H1 (cell line): ENCODE measurements around the gene FBXL14. TPM values are rescaled to one million over a fixed set of nuclear protein-coding genes. Genes with fewer than 3 reads are reported as not detected.

ENCODE experiments used
- CTCF ChIP-seq, 3 experiments: IDR thresholded peaks; 1 replicate in 2 of 3; 2 replicates in 1 of 3; pipeline versions ENCODE4 v1.5.1 to v1.6.1; 2011; ENCODE audit warnings: low read length in 3 of 3, mild to moderate bottlenecking in 3 of 3, inconsistent platforms in 2 of 3, low read depth in 1 of 3, moderate library complexity in 1 of 3; ENCODE audit not compliant: insufficient read depth in 1 of 3; ENCODE audit errors: control extremely low read depth in 1 of 3
- HDAC6 ChIP-seq: IDR thresholded peaks from one replicate; pipeline ENCODE4 v1.7.1; 2012; ENCODE audit warnings: low read depth, mild to moderate bottlenecking, inconsistent platforms, low read length, moderate library complexity
- JUN ChIP-seq: IDR thresholded peaks from 2 replicates; pipeline ENCODE4 v1.6.1; 2011; ENCODE audit warnings: low read depth, mild to moderate bottlenecking, improper control_type of control experiment, low read length
- POU5F1 ChIP-seq: IDR thresholded peaks from 2 replicates; pipeline ENCODE4 v1.6.1; 2011; ENCODE audit warnings: low read depth, mild to moderate bottlenecking, low read length, moderate library complexity
- RFX5 ChIP-seq: IDR thresholded peaks from 2 replicates; pipeline ENCODE4 v1.6.1; 2011; ENCODE audit warnings: low read depth, low read length, improper control_type of control experiment, borderline replicate concordance
- polyA plus RNA-seq, 7 experiments: library from polyadenylated mRNA; depleted of rRNA in 3 of 7; stranded (reverse) in 5 of 7; unstranded in 2 of 7; fragments of >200 nt in 5 of 7; fragments of 200-250 nt in 2 of 7; gene quantifications; 1 replicate in 5 of 7; 2 replicates in 1 of 7; 4 replicates in 1 of 7; pipeline versions ENCODE4 v1.2.1 to v1.2.3, GENCODE V29; 2011 to 2013; ENCODE audit warnings: missing spikeins in 2 of 7, mixed read lengths in 2 of 7
- total RNA-seq: library from RNA; stranded (reverse); fragmentation: NEBNext Ultra II Directional; extraction: Animal tissue kit (Norgen Biotek cat#: 25700); gene quantifications from 2 replicates; pipeline ENCODE4 v1.2.1, GENCODE V29; 2021

Gene FBXL14
- total and polyA plus RNA-seq, 2 of the 8 experiments (the other 6 are each of a cell fraction or from before 2014, with no cell fraction given) = 5.5 to 9.6 TPM

- no peak for TF ChIP-seq HDAC6
- no peak for TF ChIP-seq RFX5
- TF ChIP-seq JUN = no peak
- no peak for TF ChIP-seq POU5F1
- TF ChIP-seq CTCF (IDR thresholded peaks at IDR 0.05; ENCODE audit: control extremely low read depth in 1 of 3, insufficient read depth in 1 of 3, low read depth in 1 of 3, low read length in 3 of 3) = no peak
These were observed 48.7 kb upstream of the FBXL14 start (continued) for GRCh38 chr12:1643043-1643442.
